H1 (cell line): ENCODE measurements around the gene RSU1. TPM values are rescaled to one million over a fixed set of nuclear protein-coding genes. Genes with fewer than 3 reads are reported as not detected.

ENCODE experiments used
- EGR1 ChIP-seq: IDR thresholded peaks from 2 replicates; pipeline ENCODE4 v1.6.1; 2011; ENCODE audit warnings: low read depth, low read length, borderline replicate concordance
- KDM5A ChIP-seq: fragments of 200-600 bp; IDR thresholded peaks from 2 replicates; pipeline ENCODE4 v1.7.1; 2012; ENCODE audit warnings: mild to moderate bottlenecking, low read length, inconsistent platforms, mixed read lengths
- NANOG ChIP-seq: IDR thresholded peaks from 2 replicates; pipeline ENCODE4 v1.6.1; 2011; ENCODE audit warnings: low read length, low read depth, mild to moderate bottlenecking, inconsistent platforms; ENCODE audit not compliant: insufficient read depth, poor library complexity, severe bottlenecking
- RBBP5 ChIP-seq: IDR thresholded peaks from 2 replicates; pipeline ENCODE4 v1.7.1; 2012; ENCODE audit warnings: low read depth, mild to moderate bottlenecking, inconsistent platforms, low read length, moderate library complexity, borderline replicate concordance
- SAP30 ChIP-seq: fragments of 300-600 bp; sonication (generic); IDR thresholded peaks from 2 replicates; pipeline ENCODE4 v1.7.1; 2012; ENCODE audit warnings: low read length, moderate library complexity, mild to moderate bottlenecking, inconsistent platforms; ENCODE audit not compliant: insufficient read depth, insufficient replicate concordance
- SIX5 ChIP-seq: IDR thresholded peaks from 2 replicates; pipeline ENCODE4 v1.6.1; 2011; ENCODE audit warnings: mild to moderate bottlenecking, low read depth, low read length
- polyA plus RNA-seq, 7 experiments: library from polyadenylated mRNA; depleted of rRNA in 3 of 7; stranded (reverse) in 5 of 7; unstranded in 2 of 7; fragments of >200 nt in 5 of 7; fragments of 200-250 nt in 2 of 7; gene quantifications; 1 replicate in 5 of 7; 2 replicates in 1 of 7; 4 replicates in 1 of 7; pipeline versions ENCODE4 v1.2.1 to v1.2.3, GENCODE V29; 2011 to 2013; ENCODE audit warnings: missing spikeins in 2 of 7, mixed read lengths in 2 of 7
- total RNA-seq: library from RNA; stranded (reverse); fragmentation: NEBNext Ultra II Directional; extraction: Animal tissue kit (Norgen Biotek cat#: 25700); gene quantifications from 2 replicates; pipeline ENCODE4 v1.2.1, GENCODE V29; 2021
- TF ChIP-seq, protein P1 (sequence below): fragments of 300-600 bp; sonication (generic); IDR thresholded peaks from 2 replicates; pipeline ENCODE4 v1.7.1; 2012; ENCODE audit warnings: low read length, moderate library complexity, mild to moderate bottlenecking, inconsistent platforms; ENCODE audit not compliant: insufficient replicate concordance

The RSU1 gene
- total and polyA plus RNA-seq, 2 of the 8 experiments (the other 6 are each of a cell fraction or from before 2014, with no cell fraction given), result 50.0 to 68.2 TPM

DNA sequence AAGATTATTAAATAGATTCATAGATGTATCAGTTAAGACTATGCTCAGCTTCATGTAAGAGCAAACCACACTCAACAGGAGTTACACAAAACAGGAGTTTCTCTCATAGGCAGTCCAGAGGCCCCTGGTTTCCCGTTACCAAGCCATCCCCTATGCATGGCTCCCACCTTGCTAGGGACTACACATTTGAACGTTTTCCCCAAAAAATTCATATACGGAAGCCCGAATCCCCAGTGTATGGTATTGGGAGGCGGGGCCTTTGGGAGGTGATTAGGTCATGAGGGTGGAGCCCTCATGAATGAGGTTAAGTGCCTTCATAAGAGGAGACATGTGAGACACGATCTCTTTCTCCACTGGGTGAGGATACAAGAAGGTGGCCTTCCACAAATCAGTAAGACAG is 29.1 kb downstream of the RSU1 start (continued):
- TF ChIP-seq, protein P1, sequence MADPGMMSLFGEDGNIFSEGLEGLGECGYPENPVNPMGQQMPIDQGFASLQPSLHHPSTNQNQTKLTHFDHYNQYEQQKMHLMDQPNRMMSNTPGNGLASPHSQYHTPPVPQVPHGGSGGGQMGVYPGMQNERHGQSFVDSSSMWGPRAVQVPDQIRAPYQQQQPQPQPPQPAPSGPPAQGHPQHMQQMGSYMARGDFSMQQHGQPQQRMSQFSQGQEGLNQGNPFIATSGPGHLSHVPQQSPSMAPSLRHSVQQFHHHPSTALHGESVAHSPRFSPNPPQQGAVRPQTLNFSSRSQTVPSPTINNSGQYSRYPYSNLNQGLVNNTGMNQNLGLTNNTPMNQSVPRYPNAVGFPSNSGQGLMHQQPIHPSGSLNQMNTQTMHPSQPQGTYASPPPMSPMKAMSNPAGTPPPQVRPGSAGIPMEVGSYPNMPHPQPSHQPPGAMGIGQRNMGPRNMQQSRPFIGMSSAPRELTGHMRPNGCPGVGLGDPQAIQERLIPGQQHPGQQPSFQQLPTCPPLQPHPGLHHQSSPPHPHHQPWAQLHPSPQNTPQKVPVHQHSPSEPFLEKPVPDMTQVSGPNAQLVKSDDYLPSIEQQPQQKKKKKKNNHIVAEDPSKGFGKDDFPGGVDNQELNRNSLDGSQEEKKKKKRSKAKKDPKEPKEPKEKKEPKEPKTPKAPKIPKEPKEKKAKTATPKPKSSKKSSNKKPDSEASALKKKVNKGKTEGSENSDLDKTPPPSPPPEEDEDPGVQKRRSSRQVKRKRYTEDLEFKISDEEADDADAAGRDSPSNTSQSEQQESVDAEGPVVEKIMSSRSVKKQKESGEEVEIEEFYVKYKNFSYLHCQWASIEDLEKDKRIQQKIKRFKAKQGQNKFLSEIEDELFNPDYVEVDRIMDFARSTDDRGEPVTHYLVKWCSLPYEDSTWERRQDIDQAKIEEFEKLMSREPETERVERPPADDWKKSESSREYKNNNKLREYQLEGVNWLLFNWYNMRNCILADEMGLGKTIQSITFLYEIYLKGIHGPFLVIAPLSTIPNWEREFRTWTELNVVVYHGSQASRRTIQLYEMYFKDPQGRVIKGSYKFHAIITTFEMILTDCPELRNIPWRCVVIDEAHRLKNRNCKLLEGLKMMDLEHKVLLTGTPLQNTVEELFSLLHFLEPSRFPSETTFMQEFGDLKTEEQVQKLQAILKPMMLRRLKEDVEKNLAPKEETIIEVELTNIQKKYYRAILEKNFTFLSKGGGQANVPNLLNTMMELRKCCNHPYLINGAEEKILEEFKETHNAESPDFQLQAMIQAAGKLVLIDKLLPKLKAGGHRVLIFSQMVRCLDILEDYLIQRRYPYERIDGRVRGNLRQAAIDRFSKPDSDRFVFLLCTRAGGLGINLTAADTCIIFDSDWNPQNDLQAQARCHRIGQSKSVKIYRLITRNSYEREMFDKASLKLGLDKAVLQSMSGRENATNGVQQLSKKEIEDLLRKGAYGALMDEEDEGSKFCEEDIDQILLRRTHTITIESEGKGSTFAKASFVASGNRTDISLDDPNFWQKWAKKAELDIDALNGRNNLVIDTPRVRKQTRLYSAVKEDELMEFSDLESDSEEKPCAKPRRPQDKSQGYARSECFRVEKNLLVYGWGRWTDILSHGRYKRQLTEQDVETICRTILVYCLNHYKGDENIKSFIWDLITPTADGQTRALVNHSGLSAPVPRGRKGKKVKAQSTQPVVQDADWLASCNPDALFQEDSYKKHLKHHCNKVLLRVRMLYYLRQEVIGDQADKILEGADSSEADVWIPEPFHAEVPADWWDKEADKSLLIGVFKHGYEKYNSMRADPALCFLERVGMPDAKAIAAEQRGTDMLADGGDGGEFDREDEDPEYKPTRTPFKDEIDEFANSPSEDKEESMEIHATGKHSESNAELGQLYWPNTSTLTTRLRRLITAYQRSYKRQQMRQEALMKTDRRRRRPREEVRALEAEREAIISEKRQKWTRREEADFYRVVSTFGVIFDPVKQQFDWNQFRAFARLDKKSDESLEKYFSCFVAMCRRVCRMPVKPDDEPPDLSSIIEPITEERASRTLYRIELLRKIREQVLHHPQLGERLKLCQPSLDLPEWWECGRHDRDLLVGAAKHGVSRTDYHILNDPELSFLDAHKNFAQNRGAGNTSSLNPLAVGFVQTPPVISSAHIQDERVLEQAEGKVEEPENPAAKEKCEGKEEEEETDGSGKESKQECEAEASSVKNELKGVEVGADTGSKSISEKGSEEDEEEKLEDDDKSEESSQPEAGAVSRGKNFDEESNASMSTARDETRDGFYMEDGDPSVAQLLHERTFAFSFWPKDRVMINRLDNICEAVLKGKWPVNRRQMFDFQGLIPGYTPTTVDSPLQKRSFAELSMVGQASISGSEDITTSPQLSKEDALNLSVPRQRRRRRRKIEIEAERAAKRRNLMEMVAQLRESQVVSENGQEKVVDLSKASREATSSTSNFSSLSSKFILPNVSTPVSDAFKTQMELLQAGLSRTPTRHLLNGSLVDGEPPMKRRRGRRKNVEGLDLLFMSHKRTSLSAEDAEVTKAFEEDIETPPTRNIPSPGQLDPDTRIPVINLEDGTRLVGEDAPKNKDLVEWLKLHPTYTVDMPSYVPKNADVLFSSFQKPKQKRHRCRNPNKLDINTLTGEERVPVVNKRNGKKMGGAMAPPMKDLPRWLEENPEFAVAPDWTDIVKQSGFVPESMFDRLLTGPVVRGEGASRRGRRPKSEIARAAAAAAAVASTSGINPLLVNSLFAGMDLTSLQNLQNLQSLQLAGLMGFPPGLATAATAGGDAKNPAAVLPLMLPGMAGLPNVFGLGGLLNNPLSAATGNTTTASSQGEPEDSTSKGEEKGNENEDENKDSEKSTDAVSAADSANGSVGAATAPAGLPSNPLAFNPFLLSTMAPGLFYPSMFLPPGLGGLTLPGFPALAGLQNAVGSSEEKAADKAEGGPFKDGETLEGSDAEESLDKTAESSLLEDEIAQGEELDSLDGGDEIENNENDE, result no peak
- TF ChIP-seq KDM5A, result no peak
- no peak for TF ChIP-seq EGR1
- TF ChIP-seq SIX5, result no peak
- no peak for TF ChIP-seq RBBP5
- TF ChIP-seq SAP30, result no peak
- TF ChIP-seq NANOG, result no peak
